ENCODE measurements around the gene SNX3.

Gene SNX3

GRCh38 chr6:108164815-108165706 lies 95.8 kb downstream of the SNX3 start:
- no peak overlapping the region; the same call in 1 of the 2 replicates for H3K27ac ChIP-seq (ENCODE audit: extremely low read depth, low read depth, low read length)
- H3K4me3 ChIP-seq (ENCODE audit: low read depth, low read length) = peak overlapping the region; percentile 48
- POLR2A ChIA-PET = interaction anchor here (1.1 to 1.9 kb wide), 4 partner anchors 9 to 398 kb away, joined by 3 to 10 read pairs (median 5); partner anchors contain the start of gene SNX3
- CTCF ChIA-PET = interaction anchor here (0.7 to 1.2 kb wide), 5 partner anchors 30 to 88 kb away, joined by 3 to 5 read pairs (median 4); no protein-coding TSS in a partner anchor
- H3K4me1 ChIP-seq (ENCODE audit: control insufficient read depth, insufficient read depth, low read length) = no peaks in the 10 kb centered on the region
- H3K36me3 ChIP-seq (ENCODE audit: control insufficient read depth in 2 of 2, insufficient read depth in 1 of 2, low read length in 2 of 2) = no peaks in the 10 kb centered on the region
- H3K9me3 ChIP-seq (ENCODE audit: control insufficient read depth, insufficient read depth, low read depth, low read length) = no peaks in the 10 kb centered on the region
- TF ChIP-seq ZFP37 (tag by site-specific recombination; IDR thresholded peaks at IDR 0.05) (no peak), ZNF202 (tag by site-specific recombination; IDR thresholded peaks at IDR 0.05; ENCODE audit: borderline replicate concordance) (peak; percentile 9; the same call in 1 of the 2 replicates)

- Histone ChIP-seq H3K4me3 (ENCODE audit: low read depth, low read length) (no peak overlapping the region), H3K9me3 (ENCODE audit: control insufficient read depth, insufficient read depth, low read depth, low read length) (no peaks in the 10 kb centered on the region), H3K4me1 (ENCODE audit: control insufficient read depth, insufficient read depth, low read length) (no peaks in the 10 kb centered on the region), H3K27ac (ENCODE audit: extremely low read depth, low read depth, low read length) (no peak overlapping the region), H3K36me3 (ENCODE audit: control insufficient read depth in 2 of 2, insufficient read depth in 1 of 2, low read length in 2 of 2) (no peaks in the 10 kb centered on the region)
- POLR2A ChIA-PET = interaction anchor here (1.2 to 1.9 kb wide), 3 partner anchors 30 to 398 kb away, joined by 4 to 10 read pairs (median 6); partner anchors contain the start of gene SNX3
- TF ChIP-seq ZBTB1 (tag by site-specific recombination; IDR thresholded peaks at IDR 0.05) = no peak
- TF ChIP-seq ZNF791 (tag by site-specific recombination; IDR thresholded peaks at IDR 0.05) = no peak
- TF ChIP-seq HIC1 (tag by site-specific recombination; IDR thresholded peaks at IDR 0.05) = no peak
- no peak for TF ChIP-seq ZNF792 (tag by site-specific recombination; IDR thresholded peaks at IDR 0.05)
- TF ChIP-seq BCL11B (tag by site-specific recombination; IDR thresholded peaks at IDR 0.05; ENCODE audit: low read depth) = no peak
- no peak for TF ChIP-seq ZNF776 (tag by site-specific recombination; IDR thresholded peaks at IDR 0.05; ENCODE audit: borderline replicate concordance)
- no peak for TF ChIP-seq ZNF513 (tag by site-specific recombination; IDR thresholded peaks at IDR 0.05)
- no peak for TF ChIP-seq ZNF16 (tag by site-specific recombination; IDR thresholded peaks at IDR 0.05; ENCODE audit: low read depth)
- CTCF ChIA-PET = interaction anchor here (1.2 kb wide), 1 partner anchor 30 kb away, joined by 4 read pairs; no protein-coding TSS in a partner anchor
These were observed 96.4 kb downstream of the SNX3 start for GRCh38 chr6:108164543-108164814.

GRCh38 chr6:108163644-108164542 lies 96.9 kb downstream of the SNX3 start:
- ChIA-PET CTCF (interaction anchor here (1.2 kb wide), 1 partner anchor 179 kb away, joined by 4 read pairs; no protein-coding TSS in a partner anchor), POLR2A (no interaction called here)
- Histone ChIP-seq H3K4me3 (ENCODE audit: low read depth, low read length) (no peak overlapping the region), H3K36me3 (ENCODE audit: control insufficient read depth in 2 of 2, insufficient read depth in 1 of 2, low read length in 2 of 2) (no peaks in the 10 kb centered on the region), H3K27ac (ENCODE audit: extremely low read depth, low read depth, low read length) (no peak overlapping the region), H3K9me3 (ENCODE audit: control insufficient read depth, insufficient read depth, low read depth, low read length) (no peaks in the 10 kb centered on the region), H3K4me1 (ENCODE audit: control insufficient read depth, insufficient read depth, low read length) (no peaks in the 10 kb centered on the region)
- TF ChIP-seq ZBTB20 (tag by site-specific recombination; IDR thresholded peaks at IDR 0.05) (no peak), YY2 (tag by site-specific recombination; IDR thresholded peaks at IDR 0.05) (no peak), ZNF16 (tag by site-specific recombination; IDR thresholded peaks at IDR 0.05; ENCODE audit: low read depth) (no peak)

Data from HEK293 (cell line).